Endothelial cell of umbilical vein (primary cell): ENCODE data around the gene STYXL1.

Experiments
- CTCF ChIP-seq, 2 donors: IDR thresholded peaks; 1 replicate in 1 of 2; 2 replicates in 1 of 2; pipeline ENCODE4 v1.5.1; 2011; ENCODE audit warnings: low read length in 2 of 2, mild to moderate bottlenecking in 2 of 2, moderate library complexity in 2 of 2, control low read depth in 1 of 2, inconsistent platforms in 1 of 2, low read depth in 1 of 2; ENCODE audit not compliant: insufficient read depth in 1 of 2; ENCODE audit errors: extremely low read depth in 1 of 2
- EZH2 ChIP-seq: IDR thresholded peaks from 2 replicates; pipeline ENCODE4 v1.6.1; 2012; ENCODE audit warnings: borderline replicate concordance, low read depth, mild to moderate bottlenecking, moderate library complexity, low read length, inconsistent platforms; ENCODE audit not compliant: severe bottlenecking
- FOS ChIP-seq: IDR thresholded peaks from 2 replicates; pipeline ENCODE4 v1.6.1; 2011; ENCODE audit warnings: mild to moderate bottlenecking, low read length, moderate library complexity, borderline replicate concordance; ENCODE audit not compliant: insufficient read depth
- MYC ChIP-seq: IDR thresholded peaks from one replicate; pipeline ENCODE4 v1.6.1; 2011; ENCODE audit warnings: mild to moderate bottlenecking, low read depth, low read length
- POLR2AphosphoS5 ChIP-seq: IDR thresholded peaks from 2 replicates; pipeline ENCODE4 v1.6.1; 2012; ENCODE audit warnings: low read depth, mild to moderate bottlenecking, control low read depth, low read length, moderate library complexity; ENCODE audit not compliant: insufficient read depth

- TF ChIP-seq CTCF (IDR thresholded peaks at IDR 0.05; ENCODE audit: extremely low read depth in 1 of 2, insufficient read depth in 1 of 2, low read depth in 1 of 2, low read length in 2 of 2) (peak; percentile 89 to 94), EZH2 (no peak), POLR2AphosphoS5 (no peak), FOS (no peak), MYC (no peak)
Observed at GRCh38 chr7:76020031-76020714, 27.6 kb downstream of the STYXL1 start.
